DND-41 (cell line): ENCODE measurements around the gene SLC25A15.

Experiments used
- ATAC-seq: fragments of 200-7000 bp; cut with Tn5 transposase; 3 replicates; pipeline ENCODE4 v1.9.1; 2021; ENCODE audit warnings: low read depth; ENCODE audit not compliant: insufficient read depth
- DNase-seq: peaks from one replicate; pipeline ENCODE4 v3.0.0-alpha.2; 2020
- H2AFZ ChIP-seq: 2 replicates; pipeline ENCODE4 v1.6.0; 2012; ENCODE audit warnings: low read depth, low read length
- H3K27ac ChIP-seq: 2 replicates; pipeline ENCODE4 v1.5.1; 2012; ENCODE audit warnings: low read length, inconsistent platforms
- H3K27me3 ChIP-seq: fragments of 200-600 bp; sonication (generic); 2 replicates; pipeline ENCODE4 v1.6.0; 2012; ENCODE audit warnings: low read length, mild to moderate bottlenecking, inconsistent platforms; ENCODE audit not compliant: insufficient read depth, poor library complexity
- H3K36me3 ChIP-seq: 2 replicates; pipeline ENCODE4 v1.5.1; 2012; ENCODE audit warnings: low read length, inconsistent platforms; ENCODE audit not compliant: insufficient read depth
- H3K4me1 ChIP-seq: 2 replicates; pipeline ENCODE4 v1.5.1; 2012; ENCODE audit warnings: mild to moderate bottlenecking, low read length; ENCODE audit not compliant: insufficient read depth
- H3K4me2 ChIP-seq: 2 replicates; pipeline ENCODE4 v1.6.0; 2012; ENCODE audit warnings: mild to moderate bottlenecking, moderate library complexity, low read length, inconsistent platforms; ENCODE audit not compliant: insufficient read depth
- H3K4me3 ChIP-seq, 2 experiments: fragments of 200-600 bp in 1 of 2; shearing (Covaris generic) in 1 of 2; 2 replicates each; pipeline ENCODE4 v1.5.1; 2012 to 2016; ENCODE audit warnings: inconsistent platforms in 2 of 2, low read length in 2 of 2, mild to moderate bottlenecking in 2 of 2, low read depth in 1 of 2, moderate library complexity in 1 of 2
- H3K79me2 ChIP-seq: 2 replicates; pipeline ENCODE4 v1.6.0; 2012; ENCODE audit warnings: low read length, inconsistent platforms; ENCODE audit not compliant: insufficient read depth
- H3K9ac ChIP-seq: 2 replicates; pipeline ENCODE4 v1.6.0; 2012; ENCODE audit warnings: low read depth, mild to moderate bottlenecking, inconsistent platforms, low read length, moderate library complexity
- H3K9me3 ChIP-seq: 2 replicates; pipeline ENCODE4 v1.5.1; 2012; ENCODE audit warnings: low read length, moderate library complexity, mild to moderate bottlenecking, inconsistent platforms; ENCODE audit not compliant: insufficient read depth, severe bottlenecking
- H4K20me1 ChIP-seq: 2 replicates; pipeline ENCODE4 v1.6.0; 2012; ENCODE audit warnings: low read length; ENCODE audit not compliant: insufficient read depth
- CTCF ChIP-seq: IDR thresholded peaks from 2 replicates; pipeline ENCODE4 v1.5.1; 2012; ENCODE audit warnings: borderline replicate concordance, low read length, moderate library complexity, mild to moderate bottlenecking; ENCODE audit not compliant: poor library complexity, severe bottlenecking; ENCODE audit errors: extremely low read depth
- EZH2 ChIP-seq: IDR thresholded peaks from 3 replicates; pipeline ENCODE4 v1.6.1; 2012; ENCODE audit warnings: borderline replicate concordance, low read depth, mild to moderate bottlenecking, moderate library complexity, low read length, inconsistent platforms; ENCODE audit not compliant: severe bottlenecking

Gene SLC25A15

DNA sequence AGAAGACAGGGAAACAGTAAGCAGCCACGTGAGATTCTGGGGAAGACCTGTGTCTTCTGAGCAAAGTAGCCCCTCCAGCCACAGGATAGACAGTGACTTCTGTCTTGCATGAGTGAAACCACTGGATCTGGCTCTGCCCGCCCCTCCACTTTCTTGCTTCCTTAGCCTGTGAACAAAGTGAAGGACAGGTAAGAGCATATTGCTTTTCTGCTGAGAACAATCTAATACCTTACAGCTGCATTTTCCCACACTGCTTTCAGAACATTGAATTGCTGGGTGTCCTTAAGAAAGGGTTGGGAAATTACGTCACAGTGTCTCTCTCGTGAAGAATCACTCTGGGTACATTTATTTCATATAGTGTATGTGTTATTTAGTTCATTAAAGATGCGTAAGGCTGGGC is 11.1 kb downstream of the SLC25A15 start:
- no peak for ATAC-seq
- H3K4me3 ChIP-seq: no peak overlapping the region
- H2AFZ ChIP-seq: no peak overlapping the region
- no peaks in the 10 kb centered on the region for H4K20me1 ChIP-seq
- TF ChIP-seq EZH2 (no peak), CTCF (no peak)
- peaks cover 87% of the 10 kb centered on the region for H3K36me3 ChIP-seq
- H3K9ac ChIP-seq: no peak overlapping the region
- H3K4me1 ChIP-seq: peaks cover 19% of the 10 kb centered on the region
- DNase-seq: no peak
- H3K79me2 ChIP-seq: peaks cover 9% of the 10 kb centered on the region
- H3K4me2 ChIP-seq: no peak overlapping the region
- no peaks in the 10 kb centered on the region for H3K9me3 ChIP-seq
- H3K27me3 ChIP-seq: no peaks in the 10 kb centered on the region
- H3K27ac ChIP-seq: no peak overlapping the region

DNA sequence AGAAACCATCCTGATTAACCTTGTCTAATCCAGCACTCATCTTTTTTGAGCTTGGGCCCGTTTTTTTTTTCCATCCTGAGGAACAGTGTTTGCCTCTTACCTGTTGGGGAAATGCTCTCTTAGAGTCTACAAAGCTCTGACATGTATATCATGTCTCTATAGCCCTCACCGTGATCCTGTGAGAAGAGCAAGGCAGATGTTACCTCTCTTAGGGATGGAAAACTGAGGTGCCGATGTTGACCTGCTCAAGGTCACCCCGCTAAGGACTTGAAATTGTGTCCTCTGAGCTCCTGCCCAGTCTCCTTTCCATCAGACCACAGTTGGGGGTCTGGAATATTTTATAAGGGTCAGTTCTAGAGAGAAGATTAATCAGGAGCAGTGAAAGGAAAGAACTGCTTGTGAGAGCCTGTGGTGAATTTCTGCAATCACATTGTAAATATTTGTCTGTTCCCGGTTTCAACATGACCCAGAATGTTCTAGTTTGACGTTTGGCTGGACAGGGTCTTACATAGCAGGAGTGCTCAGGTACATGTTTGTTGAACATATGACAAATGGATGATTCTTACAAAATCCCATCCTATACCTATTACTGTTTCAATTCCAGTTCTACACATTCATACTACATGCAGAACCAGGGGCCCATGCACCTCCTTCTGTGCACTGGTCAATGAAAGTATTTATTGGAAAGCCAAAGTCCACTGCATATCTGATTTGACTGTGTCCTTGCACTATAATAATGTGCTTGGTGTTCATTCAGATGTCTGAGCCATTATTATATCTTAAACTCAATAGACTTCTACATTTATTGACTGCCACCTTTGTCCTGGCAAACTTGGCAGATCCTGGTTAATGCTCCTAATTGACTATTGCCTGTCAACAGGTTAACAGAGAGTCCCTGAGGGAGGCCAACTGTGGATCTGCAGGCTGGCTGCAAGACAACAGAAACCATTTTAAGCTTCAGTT is 12.1 kb downstream of the SLC25A15 start:
- Histone ChIP-seq H3K4me1 (peaks cover 19% of the 10 kb centered on the region), H3K27me3 (no peaks in the 10 kb centered on the region), H3K79me2 (peaks cover 9% of the 10 kb centered on the region), H2AFZ (no peak overlapping the region), H3K36me3 (peaks cover 87% of the 10 kb centered on the region), H3K4me3 (no peak overlapping the region), H3K9ac (no peak overlapping the region), H3K4me2 (no peak overlapping the region), H4K20me1 (no peaks in the 10 kb centered on the region), H3K27ac (no peak overlapping the region), H3K9me3 (no peaks in the 10 kb centered on the region)
- TF ChIP-seq EZH2 (no peak), CTCF (no peak)
- no peak for DNase-seq
- ATAC-seq: no peak

DNA sequence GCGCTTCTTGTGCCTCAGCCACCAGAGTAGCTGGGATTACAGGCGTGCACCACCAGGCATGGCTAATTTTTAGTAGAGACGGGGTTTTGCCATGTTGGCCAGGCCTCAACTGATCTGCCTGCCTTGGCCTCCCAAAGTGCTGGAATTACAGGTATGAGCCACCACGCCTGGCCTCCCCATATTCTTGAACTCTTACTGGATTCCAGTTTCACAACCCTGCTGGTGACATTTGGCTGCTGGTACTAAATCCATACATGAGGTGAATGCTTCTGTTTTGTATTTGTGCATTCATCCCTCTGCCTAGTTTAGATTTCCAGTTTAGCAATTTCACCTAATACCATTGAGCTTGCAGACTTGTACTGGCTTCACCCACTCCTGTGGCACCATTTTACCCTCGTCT is 13.9 kb downstream of the SLC25A15 start:
- H3K27ac ChIP-seq: no peak overlapping the region
- no peak overlapping the region for H2AFZ ChIP-seq
- no peak overlapping the region for H3K4me3 ChIP-seq
- H3K36me3 ChIP-seq: peaks cover 92% of the 10 kb centered on the region
- H3K4me1 ChIP-seq: peaks cover 8% of the 10 kb centered on the region
- H3K27me3 ChIP-seq: no peaks in the 10 kb centered on the region
- H3K9me3 ChIP-seq: no peaks in the 10 kb centered on the region
- peaks cover 5% of the 10 kb centered on the region; the same call in 1 of the 2 replicates for H3K79me2 ChIP-seq
- DNase-seq (no peak), ATAC-seq (no peak)
- H3K4me2 ChIP-seq: no peak overlapping the region
- H4K20me1 ChIP-seq: no peaks in the 10 kb centered on the region
- TF ChIP-seq CTCF (no peak), EZH2 (no peak)
- no peak overlapping the region for H3K9ac ChIP-seq
